ENCODE results near the gene ANAPC4.

GRCh38 chr4:25346913-25347312, 30.1 kb upstream of the ANAPC4 start:
- TF ChIP-seq POLR2A (IDR thresholded peaks at IDR 0.05) (no peak), CTCF (IDR thresholded peaks at IDR 0.05) (no peak)

All from upper lobe of left lung (tissue), 4 donors.